ENCODE results near the gene CDC45.

- TF ChIP-seq POLR2A (IDR thresholded peaks at IDR 0.05; ENCODE audit: extremely low read depth, insufficient read length), result no peak
- TF ChIP-seq MYC (IDR thresholded peaks at IDR 0.05; ENCODE audit: low read depth, low read length), result no peak
Measured at GRCh38 chr22:19492504-19493174, 12.9 kb downstream of the CDC45 start.

Measured in NB4 (cell line).